PC-9 (cell line): ENCODE measurements around the gene RNF186.

Experiments
- EZH2 ChIP-seq: fragments of 200-600 bp; sonication (generic); IDR thresholded peaks from 2 replicates; pipeline ENCODE4 v1.8.0; 2017; ENCODE audit warnings: antibody characterized with exemption, low read depth
- TF ChIP-seq, protein P1 (sequence below): fragments of 200-600 bp; sonication (generic); conservative IDR thresholded peaks from 2 replicates; pipeline ENCODE4 v1.6.1; 2017; ENCODE audit warnings: mixed run types, antibody characterized with exemption, mild to moderate bottlenecking, moderate library complexity

DNA sequence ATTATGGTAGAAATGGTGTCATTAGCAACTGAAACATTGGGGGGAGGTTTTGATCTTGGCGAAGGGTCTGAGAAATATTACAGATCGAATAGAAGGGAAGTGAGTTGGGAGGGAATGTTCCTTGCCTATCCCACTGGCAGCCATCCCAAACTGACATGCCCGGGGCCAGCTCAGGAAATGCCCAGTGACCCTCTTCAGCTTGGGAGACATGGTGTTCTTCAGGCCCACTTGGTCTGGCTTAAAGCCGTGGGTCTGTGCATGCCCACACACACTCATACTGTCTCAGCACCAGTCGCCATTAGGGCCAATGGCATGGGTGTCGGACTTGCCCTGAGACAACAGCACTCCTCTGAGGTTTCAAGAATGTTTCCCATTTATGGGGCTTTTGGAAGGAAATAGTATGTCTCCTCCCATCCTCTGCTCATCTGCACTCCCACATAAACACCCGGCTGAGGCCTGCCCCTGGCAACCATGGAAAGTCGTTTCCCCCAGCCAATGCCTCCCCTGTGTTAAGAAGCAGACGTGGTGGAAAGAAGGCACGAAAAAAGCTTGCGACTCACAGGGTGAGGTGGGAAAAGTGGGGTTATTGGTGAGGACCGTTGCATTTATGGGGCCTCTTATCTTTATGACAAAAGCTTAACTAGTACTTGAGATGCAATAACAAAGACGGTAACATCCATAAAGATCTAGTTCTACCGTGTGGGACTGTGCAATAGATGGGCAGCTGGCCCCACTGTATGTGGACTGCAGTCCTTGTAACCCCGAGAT, 2.0 kb downstream of the RNF186 start:
- TF ChIP-seq, protein P1, sequence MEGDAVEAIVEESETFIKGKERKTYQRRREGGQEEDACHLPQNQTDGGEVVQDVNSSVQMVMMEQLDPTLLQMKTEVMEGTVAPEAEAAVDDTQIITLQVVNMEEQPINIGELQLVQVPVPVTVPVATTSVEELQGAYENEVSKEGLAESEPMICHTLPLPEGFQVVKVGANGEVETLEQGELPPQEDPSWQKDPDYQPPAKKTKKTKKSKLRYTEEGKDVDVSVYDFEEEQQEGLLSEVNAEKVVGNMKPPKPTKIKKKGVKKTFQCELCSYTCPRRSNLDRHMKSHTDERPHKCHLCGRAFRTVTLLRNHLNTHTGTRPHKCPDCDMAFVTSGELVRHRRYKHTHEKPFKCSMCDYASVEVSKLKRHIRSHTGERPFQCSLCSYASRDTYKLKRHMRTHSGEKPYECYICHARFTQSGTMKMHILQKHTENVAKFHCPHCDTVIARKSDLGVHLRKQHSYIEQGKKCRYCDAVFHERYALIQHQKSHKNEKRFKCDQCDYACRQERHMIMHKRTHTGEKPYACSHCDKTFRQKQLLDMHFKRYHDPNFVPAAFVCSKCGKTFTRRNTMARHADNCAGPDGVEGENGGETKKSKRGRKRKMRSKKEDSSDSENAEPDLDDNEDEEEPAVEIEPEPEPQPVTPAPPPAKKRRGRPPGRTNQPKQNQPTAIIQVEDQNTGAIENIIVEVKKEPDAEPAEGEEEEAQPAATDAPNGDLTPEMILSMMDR, result no peak
- TF ChIP-seq EZH2, result no peak
